Measurements from ENCODE around the gene ZMYND10. TPM values are rescaled to one million over a fixed set of nuclear protein-coding genes. Genes with fewer than 3 reads are reported as not detected.

Gene ZMYND10
- total RNA-seq, 1 experiment from 2014 or later: 1.4 TPM

DNA sequence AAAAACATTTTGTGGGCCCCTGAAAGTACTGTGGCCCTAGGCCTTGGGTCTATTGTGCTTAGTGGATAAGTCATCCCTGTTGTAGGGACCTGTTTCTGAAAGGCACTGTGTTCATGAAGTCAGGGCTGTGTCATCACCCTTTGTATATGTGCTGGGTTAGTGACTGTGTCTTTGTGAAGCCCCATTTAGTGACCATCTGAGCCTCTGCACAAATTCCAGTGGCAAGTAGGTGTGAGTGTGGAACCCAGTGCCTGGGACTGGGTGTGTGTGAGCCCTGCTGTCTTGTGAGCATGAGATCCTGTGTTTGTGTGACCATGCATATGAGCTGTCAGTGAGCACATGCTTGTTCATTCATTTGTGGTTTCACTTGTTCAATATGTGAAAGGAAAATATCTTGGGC lies 40.9 kb downstream of the ZMYND10 start:
- DNase-seq (ENCODE audit: low read depth): peak; percentile 63

- DNase-seq (ENCODE audit: low read depth): no peak
Measured at GRCh38 chr3:50303013-50303815, 42.3 kb downstream of the ZMYND10 start, which contains the start of gene HYAL1. HYAL1 (minus strand) TSS chr3:50303574; CDS start chr3:50302956, 618 bp downstream.

DNA sequence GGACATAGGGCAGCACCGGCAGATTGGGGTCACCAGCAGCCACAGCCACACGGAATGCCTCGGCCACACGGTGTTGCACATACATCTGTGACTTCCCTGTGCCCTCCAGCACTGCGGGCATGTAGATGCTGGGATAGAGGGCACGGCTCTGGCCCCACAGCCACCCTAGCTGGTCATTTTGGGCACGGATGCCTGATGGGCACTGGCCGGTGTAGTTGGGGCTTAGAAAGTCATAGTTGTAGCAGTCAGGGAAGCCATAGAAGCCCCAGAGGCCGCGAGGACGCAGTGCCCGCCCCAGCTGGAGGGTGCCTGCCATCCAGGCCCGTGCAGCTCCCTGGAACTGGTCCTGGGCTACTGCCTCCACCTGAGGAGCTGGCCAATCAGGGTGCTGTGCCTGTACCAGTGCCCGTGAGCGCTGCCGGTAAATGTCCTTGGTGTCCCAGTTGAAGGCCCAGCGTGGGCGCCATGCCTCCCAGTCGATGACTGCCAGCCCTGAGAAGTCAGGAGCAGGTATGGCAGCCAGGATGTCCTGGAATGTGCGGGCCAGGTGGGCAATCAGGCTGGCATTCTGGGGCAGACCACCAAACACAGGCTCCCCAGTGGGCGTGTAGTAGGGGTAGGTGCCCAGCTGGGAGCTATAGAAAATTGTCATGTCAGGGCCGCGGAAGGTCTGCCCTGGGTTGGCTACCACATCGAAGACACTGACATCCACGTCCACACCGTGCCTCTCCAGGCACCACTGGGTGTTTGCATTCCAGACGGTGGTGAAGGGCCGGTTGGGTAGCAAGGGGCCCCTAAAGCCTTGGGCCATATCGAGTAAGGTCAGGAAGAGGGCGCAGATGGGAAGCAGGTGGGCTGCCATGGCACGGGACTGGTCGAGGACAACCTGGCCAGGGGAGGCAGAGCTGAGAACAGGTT lies 43.2 kb downstream of the ZMYND10 start:
- no peak for DNase-seq (ENCODE audit: low read depth)

- DNase-seq (ENCODE audit: low read depth): no peak
Measured at GRCh38 chr3:50300681-50301254, 44.8 kb downstream of the ZMYND10 start.

- peak; percentile 30 for DNase-seq (ENCODE audit: low read depth)
Measured at GRCh38 chr3:50299929-50300680, 45.4 kb downstream of the ZMYND10 start.

- no peak for DNase-seq (ENCODE audit: low read depth)
Measured at GRCh38 chr3:50299638-50299928, 45.9 kb downstream of the ZMYND10 start.

- peak; percentile 98 for DNase-seq (ENCODE audit: low read depth)
Measured at GRCh38 chr3:50298836-50299637, 46.5 kb downstream of the ZMYND10 start, which contains the start of the genes HYAL3 and NAA80. HYAL3 (minus strand) TSS chr3:50299405; CDS start chr3:50295602, 3,803 bp downstream. NAA80 (minus strand) TSS chr3:50299405; CDS start chr3:50297463, 1,942 bp downstream.

GRCh38 chr3:50297896-50298725 lies 47.4 kb downstream of the ZMYND10 start:
- DNase-seq (ENCODE audit: low read depth): no peak

- no peak for DNase-seq (ENCODE audit: low read depth)
Measured at GRCh38 chr3:50297384-50297775, 48.2 kb downstream of the ZMYND10 start.

GRCh38 chr3:50296721-50297383 lies 48.7 kb downstream of the ZMYND10 start:
- no peak for DNase-seq (ENCODE audit: low read depth)

- no peak for DNase-seq (ENCODE audit: low read depth)
Measured at GRCh38 chr3:50295553-50296431, 49.7 kb downstream of the ZMYND10 start.

DNA sequence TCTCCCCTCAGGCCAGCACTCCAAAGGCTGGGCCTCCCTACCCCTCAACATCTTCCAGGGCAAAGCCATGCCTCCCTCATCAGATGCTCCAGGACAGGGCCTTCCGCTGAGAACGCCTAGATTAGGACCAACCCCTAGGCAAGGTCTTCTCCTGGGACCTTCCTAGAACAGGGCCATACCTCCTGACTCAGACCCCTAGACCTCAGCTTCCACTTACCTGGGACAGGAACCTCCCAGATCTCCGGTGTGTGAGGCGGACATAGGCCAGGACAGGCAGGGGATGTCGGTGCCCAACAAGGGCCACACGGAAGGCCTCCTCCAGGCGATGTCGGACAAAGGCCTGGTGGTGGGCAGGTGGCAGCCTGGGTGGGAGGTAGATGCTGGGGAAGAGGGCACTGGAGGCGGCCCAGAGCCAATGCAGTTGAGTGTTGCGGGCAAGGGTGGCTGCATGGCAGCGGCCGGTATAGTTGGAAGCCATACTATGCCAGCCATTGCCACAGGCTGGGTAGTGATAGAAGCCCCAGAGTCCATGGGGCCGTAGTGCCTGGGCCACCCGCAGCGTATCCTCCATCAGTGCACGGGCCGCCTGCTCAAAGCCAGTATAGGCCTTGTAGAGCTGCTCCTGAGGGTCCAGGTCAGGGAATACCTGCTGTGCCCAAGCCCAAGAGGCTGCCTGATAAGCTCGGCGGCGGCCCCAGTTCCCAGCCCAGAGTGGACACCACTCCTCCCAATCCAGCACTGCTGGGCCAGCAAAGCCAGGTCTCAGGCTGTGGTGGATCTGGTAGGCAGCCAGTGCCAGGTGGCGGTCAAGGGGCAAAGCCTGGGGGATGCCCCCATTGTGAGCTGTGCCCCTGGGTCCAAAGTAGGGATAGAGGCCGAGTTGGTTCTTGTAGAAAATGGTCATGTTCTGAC lies 50.8 kb downstream of the ZMYND10 start:
- no peak for DNase-seq (ENCODE audit: low read depth)

DNA sequence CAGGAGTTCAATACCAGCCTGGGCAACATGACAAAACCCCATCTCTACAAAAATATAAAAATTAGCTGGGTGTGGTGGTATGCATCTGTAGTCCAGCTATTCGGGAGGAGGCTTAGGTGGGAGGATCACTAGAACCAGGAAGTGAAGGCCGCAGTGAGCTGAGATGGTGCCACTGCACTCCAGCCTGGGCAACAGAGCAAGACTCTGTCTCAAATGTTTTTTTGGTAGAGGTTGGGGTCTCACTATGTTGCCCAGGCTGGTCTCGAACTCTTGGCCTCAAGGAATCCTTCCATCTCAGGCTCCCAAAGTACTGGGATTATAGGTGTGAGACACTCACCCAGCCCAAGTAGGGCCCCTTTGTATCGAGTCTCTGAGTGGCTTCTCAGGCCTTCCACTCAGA lies 51.4 kb downstream of the ZMYND10 start:
- no peak for DNase-seq (ENCODE audit: low read depth)

DNA sequence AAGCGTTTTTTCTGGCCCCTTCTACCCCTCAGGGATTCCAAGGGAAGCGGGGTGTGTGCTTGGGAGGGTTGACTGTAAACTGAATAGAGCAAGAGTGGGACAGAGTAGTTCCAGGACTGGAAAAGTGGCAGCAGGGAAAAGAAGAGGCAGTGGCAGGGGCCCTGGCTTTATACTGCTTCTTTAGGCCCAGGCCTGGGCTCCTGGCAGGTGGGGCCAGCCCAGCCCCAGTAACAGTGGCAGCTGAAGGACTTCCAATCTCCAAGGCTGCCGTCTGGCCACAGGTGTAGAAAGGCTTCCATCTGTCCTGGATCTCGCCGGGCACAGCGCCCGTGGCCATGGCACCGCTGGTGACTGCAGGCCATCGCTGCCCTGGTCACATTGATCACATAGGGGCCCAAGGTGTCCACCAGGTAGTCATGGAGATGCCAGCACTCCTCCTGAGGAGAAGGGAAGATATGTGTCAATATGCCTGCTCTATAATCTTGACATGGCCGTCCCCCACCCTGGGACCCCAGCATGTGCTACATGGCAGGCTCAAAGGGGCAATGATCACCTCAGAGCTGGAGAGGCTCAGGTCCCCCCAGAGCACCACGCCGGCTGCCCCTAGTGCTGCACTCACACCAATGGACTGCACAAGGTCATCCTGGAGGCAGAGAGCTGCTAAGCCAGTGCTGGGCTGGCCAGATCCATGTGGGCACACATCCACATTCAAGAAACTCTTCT lies 52.3 kb downstream of the ZMYND10 start:
- DNase-seq (ENCODE audit: low read depth): no peak

GRCh38 chr3:50292159-50293078 lies 53.1 kb downstream of the ZMYND10 start, which contains the start of gene IFRD2:
IFRD2 (minus strand) TSS chr3:50292429; CDS start chr3:50292274, 155 bp downstream.
- DNase-seq (ENCODE audit: low read depth): peak; percentile 98

All from HT1080 (cell line).